TTC549 (cell line): ENCODE results near the gene SERGEF.
"Not testable (repeated sequence)": the region's sequence is repeated elsewhere in the genome, so short reads cannot be mapped to it uniquely, and the experiment has no call there.

Source experiments
- FAIRE-seq: peaks from 2 replicates; lab custom pipeline; 2012; peaks lifted over from hg19 to GRCh38; lab: Jason Lieb, UNC

Gene SERGEF

DNA sequence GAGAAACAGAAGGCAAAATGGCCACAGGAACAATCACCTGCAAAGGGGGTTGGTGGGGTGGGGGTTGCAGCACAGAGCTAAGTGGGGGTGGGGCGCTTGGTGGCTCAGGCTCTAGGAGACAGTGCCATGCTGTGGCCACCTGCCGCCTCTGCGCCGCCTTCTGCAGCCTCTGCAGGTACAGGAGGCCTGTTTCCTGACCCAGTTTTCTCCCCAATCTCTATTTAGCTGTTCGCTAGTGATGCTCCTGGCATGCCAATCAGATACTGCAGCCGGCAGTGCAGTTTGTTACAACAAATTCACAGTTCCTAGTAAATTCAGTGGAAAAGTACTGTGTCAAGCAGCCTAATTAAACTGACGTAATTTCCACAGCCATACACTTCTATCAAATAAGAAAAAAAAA lies 106.4 kb downstream of the SERGEF start:
- no peak for FAIRE-seq

DNA sequence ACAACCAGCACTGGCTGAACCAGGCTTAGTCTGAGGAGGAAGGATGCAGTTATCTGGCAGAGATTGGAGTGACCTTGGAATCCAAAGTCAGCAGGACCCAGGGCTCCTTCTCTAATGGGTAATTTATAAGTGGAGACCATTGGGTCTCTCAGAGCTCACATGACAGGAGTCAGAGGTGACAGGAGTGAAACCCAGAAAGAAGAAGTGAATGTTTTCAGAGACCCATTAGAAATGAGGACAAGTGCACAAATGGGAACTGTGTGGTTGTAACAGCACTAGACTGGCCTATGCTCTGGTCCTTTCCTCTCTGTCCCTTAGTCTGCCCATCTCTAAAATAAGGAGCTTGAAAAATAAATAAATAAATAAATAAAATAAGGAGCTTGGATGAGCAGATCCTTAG lies 107.4 kb downstream of the SERGEF start:
- no peak for FAIRE-seq

DNA sequence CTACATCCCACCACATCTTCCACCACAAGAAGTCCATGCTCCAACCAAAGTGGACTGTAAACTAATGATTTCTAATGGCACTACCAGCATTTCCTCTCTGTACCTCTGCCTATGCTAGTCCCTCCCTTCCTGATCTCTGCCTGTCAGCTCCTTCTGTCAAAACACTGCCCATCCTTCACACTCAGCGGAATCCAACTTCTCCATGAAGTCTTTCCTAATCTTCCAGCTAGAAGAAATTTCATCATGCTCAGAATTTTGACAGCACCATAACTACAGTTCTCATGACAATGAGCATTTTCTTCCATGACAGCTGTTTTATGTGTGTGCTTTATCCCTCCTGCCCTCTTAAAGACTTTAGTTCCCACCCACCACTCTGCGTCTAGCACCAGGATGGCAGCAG lies 111.4 kb downstream of the SERGEF start:
- FAIRE-seq = no peak

DNA sequence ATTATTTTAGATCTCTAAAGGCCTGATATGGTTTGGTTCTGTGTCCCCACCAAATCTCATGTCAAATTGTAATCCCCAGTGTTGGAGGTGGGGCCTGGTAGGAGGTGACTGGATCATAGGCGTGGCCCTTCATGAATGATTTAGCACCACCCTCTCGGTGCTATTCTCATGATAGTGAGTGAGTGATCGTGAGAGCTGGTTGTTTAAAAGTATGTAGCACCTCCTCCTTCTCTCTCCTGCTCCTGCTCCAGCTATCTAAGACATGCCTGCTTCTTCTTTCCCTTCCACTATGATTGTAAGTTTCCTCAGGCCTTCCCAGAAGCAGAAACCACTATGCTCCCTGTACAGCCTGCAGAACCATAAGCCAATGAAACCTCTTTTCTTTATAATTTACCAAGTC lies 114.1 kb downstream of the SERGEF start:
- no peak for FAIRE-seq

DNA sequence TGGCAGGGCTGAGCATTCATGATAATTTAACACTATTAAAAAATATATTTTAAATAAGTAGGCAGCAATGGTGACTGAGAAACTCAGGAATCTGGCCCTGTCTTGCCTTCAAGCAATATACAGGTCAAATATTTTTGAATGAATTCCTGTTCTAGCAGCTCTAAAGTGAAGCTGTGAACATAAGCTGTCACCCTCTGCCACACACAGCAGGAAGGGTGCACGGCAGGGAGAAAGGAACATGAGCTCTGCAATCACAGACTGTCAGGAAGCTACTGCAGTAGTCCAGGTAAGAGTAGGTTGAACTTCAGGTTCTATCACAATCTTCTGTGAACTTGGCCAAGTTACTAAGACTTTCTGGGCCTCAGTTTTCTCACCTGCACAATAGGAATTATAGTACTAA lies 114.8 kb downstream of the SERGEF start:
- FAIRE-seq = no peak

DNA sequence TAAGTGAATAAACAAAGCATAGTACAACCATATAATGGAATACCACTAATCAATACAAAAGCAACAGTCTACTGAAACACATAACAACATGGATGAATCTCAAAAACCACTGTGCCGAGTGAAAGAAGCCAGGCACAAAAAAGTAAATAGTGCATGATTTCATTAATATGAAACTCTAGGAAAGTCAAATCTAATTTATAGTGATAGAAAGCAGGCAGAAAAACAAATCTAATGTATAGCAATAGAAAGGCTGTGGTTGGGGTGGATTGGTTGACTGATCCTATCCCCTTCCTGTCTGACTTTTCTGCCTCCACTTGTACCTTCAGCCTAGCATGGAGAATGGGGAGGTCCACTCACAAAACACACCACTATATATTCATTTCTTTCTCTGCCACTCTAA lies 115.4 kb downstream of the SERGEF start:
- FAIRE-seq = no peak

DNA sequence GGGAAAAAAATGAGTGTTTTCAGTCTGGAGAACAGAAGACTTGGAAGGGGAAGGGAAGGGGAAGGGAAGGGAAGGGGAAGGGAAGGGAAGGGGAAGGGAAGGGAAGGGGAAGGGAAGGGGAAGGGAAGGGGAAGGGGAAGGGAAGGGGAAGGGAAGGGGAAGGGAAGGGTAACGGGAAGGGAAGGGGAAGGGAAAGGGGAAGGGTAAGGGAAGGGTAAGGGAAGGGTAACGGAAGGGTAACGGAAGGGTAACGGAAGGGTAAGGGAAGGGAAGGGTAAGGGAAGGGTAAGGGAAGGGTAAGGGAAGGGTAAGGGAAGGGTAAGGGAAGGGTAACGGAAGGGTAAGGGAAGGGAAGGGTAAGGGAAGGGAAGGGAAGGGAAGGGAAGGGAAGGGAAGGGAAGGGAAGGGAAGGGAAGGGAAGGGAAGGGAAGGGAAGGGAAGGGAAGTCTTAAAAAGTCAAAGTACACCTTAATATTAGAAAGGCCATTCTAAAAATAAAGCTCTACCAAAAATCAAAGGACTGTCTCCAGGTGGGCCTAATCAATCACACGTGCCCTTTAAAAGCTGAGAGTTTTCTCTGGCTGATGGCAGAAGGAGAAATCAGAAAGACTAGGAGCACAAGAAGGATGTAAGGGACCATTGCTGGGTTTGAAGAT lies 116.2 kb downstream of the SERGEF start:
- not testable (repeated sequence) for FAIRE-seq

DNA sequence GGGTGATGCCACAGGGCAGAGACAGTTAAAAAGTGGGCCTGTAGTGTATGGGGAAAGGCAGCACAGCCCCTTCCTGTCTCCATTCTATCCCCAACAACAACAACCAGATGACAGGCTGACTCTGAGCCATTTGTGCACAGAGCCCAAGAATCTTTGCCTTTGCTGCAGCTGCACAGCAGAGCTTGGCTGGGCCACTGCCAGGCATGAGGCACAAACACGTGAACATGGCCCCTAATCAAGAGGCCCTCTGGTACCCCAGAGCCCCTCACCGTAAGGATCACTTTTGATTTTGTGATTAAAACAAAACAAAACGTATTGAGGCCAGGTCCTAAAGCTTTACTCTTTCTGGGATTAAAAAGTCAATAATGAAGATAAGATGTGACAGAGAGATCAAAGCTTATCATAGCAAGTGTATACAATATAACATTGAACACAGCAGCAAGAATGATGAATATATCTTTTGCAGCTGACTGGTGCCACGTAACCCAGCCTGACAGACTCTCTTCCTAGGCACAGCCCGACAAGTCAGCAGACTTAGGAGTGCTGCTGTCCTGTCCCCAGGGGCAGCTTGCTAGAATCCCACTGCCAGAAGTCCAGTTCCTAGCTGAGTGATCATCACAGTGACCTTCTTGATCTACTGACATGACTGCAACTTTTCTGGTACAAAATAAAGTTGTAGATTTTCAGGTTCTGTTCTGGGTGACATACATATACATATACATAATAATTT lies 117.8 kb downstream of the SERGEF start:
- FAIRE-seq = no peak

DNA sequence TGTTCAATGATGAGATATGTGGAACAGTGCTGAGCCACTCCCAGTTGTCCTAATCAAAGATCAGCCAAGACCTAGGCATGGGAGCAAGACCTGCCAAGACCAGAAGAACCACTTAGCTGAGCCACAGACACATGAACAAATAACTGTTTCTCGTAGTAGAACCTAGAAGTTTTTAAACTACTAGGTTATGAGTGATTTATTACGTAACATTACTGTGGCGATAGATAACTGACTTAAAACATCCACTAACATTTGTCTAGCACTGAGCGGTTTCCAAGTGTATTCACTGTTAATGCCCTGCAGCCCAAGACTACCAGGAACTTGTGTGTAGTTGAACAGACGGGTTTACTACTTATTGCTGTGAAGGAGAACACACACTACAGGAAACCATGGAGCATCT lies 120.4 kb downstream of the SERGEF start:
- FAIRE-seq = no peak

DNA sequence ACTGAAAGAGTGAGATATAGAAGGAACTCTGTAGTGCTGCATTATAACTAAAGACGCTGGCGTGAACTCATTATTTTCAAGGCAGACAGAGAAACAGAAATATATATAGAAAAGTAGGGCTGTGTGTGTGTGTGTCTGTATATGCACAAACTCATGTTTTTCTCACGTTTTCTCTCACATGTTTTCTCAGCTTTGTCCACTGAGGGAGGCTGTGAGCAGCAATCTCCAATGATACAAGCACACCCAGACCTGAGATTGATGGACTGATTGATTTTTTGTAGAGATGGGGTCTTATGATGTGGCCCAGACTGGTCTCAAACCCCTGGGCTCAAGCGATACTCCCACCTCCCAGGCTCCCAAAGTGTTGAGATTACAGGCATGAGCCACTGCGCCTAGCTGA lies 122.5 kb downstream of the SERGEF start:
- no peak for FAIRE-seq

DNA sequence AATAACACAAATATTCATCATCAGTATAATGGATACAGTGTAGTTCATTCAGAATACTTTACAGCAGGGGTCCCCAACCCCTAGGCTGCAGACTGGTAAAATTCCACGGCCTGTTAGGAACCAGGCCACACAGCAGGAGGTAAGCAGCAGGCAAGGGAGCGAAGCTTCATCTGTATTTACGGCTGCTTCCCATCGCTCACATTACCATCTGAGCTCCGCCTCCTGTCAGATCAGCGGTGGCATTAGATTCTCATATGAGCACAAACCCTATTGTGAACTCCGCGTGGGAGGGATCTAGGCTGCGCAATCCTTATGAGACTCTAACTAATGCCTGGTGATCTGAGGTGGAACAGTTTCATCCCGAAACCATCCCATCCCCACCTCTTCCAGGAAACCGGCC lies 125.1 kb downstream of the SERGEF start:
- FAIRE-seq = no peak

DNA sequence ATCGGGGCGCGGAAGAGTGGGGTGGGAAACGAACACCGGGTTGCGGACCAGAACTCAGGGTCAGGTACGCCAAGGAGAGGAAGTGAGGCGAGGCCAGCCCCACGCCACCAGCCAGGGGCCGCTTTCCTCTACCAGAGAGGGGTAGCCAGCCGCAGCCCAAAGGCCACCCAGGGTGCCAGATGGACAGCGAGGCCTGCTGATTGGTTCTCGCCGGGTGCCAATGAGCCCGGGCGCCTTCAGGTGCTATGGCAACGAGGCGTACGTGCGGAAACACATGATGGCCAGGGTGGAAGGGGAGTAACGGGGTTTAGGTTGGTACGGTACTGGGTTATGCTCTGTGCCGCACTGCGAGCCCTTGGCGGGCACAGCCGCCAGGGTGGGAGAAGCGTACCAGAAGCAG lies 128.9 kb downstream of the SERGEF start:
- no peak for FAIRE-seq

DNA sequence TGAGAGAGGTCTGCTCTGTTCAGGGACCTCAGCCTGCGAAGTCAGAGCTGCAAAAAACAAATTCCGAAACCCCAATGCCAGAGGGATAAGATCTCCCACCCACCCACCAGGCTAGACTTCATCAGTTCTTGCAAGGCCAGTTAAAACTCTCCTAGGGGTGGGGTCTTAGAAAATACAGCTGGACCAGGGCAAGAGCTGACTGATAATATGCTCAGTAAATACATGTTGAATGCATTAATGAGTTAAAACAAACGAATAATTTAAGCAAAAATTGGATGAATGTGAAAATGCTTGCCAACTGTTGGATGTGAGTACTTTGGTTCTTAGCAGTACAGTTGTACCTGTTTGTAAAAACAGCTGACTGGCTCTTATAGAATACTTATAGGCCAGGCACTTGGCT lies 129.8 kb downstream of the SERGEF start:
- FAIRE-seq = no peak

DNA sequence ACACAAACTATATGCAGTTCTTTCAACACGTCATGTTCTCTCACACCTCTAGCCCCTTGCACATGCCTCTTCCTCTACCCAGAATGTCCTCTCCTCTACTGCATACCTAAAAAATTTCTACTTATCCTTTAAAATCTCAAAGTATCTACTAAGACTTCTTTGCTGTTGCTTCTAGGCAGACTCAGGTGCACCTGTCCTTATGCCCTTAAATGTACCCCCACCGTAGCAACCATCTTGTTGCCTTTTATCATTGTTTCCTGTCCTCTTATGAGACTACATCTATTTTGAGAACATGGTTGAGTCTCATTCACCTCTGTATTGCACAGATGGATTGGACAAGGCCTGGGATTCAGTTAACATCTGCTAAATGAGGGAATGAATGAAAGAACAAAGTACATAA lies 134.1 kb downstream of the SERGEF start:
- FAIRE-seq = no peak

DNA sequence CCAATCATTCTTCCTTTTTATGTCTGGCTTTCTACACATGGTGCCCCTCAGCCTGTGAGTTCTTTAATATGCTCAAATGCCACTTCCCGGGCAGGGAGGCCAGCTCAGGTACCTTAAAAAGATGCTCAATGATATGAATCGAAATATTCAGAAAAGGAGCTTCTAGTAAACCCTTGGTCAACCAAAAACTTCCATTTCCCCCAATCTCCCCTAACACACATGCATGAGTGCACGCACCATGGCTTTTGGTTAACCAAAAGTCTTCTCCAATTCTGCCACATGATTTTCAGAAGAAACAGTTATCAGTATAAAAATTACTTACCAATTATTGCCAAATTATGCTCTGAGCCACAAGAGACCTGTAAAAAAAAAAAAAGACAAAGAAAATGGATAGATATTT lies 135.0 kb downstream of the SERGEF start:
- no peak for FAIRE-seq

DNA sequence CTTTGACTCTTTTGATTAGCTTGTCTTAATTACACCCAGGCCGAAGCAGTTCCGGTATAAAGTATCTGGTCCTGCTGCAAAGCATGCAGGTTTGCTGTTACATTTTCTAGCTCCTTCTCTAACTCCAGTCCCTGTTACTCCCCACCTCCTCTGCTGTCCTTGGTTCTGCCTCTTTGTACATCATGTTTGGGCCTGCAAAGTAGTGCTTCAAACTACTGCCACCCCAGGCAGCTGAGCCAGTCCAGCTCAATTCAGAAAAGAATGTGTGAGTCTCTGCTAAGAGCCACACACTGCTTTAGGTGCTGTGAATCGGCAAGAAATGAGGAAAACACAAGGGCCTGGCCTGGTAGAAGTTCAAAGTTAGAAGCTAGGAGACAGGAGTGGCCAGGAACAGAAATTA lies 136.0 kb downstream of the SERGEF start:
- no peak for FAIRE-seq

DNA sequence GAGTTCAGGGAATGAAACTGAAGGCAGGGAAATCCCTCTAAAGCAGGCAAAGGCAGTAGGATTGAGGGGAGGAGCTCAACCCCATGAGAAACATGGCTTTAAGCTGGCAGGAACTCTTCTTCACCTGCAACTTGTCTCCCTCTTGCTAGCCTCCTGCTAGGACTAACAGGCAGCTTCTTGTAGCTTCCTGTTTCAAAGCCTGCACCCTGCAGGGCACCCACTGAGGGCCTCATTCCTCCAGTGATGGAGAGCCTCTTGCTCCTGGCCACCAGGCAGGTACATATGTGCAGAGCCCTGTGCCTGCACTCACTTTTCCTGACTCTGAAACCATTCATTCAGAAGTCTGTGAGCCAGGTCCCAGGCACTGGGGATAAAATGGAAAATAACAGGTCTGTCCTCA lies 137.0 kb downstream of the SERGEF start:
- FAIRE-seq = no peak

DNA sequence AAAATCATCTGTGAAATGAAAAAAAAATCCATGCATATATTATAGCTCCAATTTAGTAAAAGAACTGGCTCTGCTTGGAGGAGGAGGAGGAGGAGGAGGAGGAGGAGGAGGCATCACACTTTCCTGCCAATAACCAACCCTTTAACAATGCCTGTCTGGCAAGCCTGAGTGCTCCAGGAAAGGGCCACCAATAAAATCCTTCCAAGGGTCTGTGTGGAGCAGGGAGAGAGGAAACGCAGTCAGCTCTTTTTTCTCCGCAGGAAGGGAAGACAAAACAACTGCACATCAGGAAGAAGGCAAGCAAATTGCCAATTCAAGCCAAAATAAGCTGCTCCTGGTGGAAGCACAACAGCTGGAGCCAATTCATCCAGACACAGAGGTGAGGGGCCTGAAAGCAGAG lies 139.3 kb downstream of the SERGEF start:
- no peak for FAIRE-seq

DNA sequence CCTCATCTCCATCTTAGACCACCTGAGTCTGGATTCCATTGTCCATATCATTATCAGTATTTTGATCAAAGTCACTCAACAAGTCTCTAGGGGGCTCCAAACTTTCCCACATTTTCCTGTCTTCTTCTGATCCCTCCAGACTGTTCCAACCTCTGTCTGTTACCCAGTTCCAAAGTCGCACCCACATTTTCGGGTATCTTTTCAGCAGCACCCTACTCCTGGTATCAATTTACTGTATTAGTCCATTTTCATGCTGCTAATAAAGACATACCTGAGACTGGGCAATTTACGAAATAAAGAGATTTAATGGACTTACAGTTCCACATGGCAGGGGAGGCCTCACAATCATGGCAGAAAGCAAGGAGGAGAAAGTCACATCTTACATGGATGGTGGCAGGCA lies 144.4 kb downstream of the SERGEF start:
- FAIRE-seq = not testable (repeated sequence)

DNA sequence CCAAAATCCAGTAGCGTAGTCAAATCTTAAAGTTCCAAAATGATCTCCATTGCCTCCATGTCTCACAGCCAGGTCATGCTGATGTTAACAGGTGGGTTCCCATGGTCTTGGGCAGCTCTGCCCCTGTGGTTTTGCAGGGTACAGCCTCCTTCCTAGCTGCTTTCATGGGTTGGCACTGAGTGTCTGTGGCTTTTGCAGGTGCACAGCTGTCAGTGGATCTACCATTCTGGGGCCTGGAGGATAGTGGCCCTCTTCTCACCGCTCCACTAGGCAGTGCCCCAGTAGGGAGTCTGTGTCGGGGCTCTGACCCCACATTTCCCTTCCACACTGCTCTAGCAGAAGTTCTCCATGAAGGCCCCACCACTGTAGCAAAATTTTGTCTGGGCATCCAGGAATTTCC lies 145.5 kb downstream of the SERGEF start:
- FAIRE-seq = no peak

DNA sequence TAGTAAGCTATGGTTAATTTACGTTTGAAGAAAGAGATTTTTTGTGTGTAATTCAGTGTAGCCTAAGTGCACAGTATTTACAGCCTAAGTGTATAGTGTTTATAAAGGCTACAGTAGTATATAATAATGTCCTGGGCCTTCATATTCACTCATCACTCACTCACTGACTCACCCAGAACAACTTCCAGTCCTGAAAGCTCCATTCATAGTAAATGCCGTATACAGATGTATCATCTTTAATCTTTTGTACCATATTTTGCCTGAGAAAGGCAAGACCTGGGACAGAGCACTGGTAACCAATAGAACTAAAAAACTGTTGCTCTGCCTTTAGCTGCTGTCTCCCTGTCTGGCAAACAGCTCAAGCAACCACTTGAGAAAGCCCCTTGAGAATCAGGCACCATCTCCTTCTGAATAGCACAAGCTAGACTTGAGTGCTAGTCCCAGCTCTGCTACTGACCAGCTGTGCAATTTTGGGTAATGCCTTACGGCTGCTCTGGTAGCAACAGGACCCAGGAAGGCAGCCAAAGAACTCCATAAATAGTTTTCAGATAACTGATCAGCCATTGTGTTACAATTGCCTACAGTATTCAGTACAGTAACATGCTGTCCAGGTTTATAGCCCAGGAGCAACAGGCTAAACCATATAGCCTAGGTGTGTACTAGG lies 146.9 kb downstream of the SERGEF start:
- no peak for FAIRE-seq

DNA sequence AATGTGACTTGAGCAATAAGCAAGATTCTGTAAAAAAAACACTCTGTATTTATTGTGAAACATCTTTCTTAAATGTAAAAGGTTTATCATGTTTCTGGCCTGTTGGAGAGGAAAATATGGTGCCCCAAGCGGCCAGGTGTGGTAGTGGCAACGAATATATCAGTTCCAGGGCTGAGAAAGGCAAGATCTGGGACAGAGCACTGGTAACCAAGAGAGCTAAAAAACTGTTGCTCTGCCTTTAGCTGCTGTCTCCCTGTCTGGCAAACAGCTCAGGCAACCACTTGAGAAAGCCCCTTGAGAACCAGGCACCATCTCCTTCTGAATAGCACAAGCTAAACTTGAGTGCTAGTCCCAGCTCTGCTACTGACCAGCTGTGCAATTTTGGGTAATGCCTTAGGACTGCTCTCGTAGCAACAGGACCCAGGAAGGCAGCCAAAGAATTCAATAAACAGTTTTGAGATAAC lies 148.3 kb downstream of the SERGEF start:
- FAIRE-seq = no peak

DNA sequence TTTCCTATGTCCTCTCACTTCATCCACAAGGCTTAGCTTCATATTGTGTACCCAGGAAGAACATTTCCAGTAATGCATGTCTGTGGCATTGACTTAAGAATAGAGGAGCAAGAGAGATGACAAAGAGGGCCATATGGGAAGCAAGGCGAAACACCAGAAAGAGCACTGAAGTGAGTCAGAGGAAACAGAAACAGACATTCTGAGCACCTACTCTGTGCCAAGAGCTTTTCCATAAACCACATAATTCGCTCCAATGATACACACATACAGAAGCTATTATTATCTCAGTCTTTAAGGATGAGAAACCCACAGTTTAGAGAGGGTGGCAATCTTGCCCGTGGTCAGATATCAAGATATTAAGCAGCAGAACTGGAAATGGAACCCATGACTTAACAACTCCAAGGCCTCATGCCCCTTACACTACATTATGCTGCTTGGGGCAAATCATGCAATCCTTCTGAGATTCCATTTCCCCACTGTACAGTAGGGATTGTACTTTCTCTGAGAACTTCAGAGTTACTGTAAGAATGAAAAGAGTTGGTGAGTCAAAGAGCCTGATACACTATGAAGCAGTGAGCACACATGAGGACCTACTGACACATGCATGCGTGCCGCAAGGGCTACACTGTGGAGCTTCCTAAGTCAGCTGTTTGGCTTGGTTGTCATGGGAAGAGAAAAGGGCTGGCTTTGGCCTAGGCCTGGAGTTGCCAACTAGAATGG lies 151.7 kb downstream of the SERGEF start:
- no peak for FAIRE-seq
